B cell (primary cell): ENCODE results near the gene NBEA. TPM values are rescaled to one million over a fixed set of nuclear protein-coding genes. Genes with fewer than 3 reads are reported as not detected.

Experiments used
- ATAC-seq: fragments of 200-7000 bp; cut with Tn5 transposase; one replicate; pipeline ENCODE4 v1.10.0; 2021; ENCODE audit warnings: low read depth, mild to moderate bottlenecking, moderate number of reproducible peaks, moderate library complexity
- CTCF ChIA-PET: fragments of 350-600 bp; sonication (Branson Sonifier 250); formaldehyde crosslinking; loops from one replicate; lab custom pipeline; 2021; ENCODE audit warnings: antibody characterized with exemption, inconsistent platforms; lab: Charles Lee
- POLR2A ChIA-PET: fragments of 350-600 bp; sonication (Branson Sonifier 250); formaldehyde crosslinking; loops from one replicate; lab custom pipeline; 2021; ENCODE audit warnings: antibody characterized with exemption; lab: Charles Lee
- DNase-seq: peaks from one replicate; pipeline ENCODE4 v3.0.0; 2013
- H2AFZ ChIP-seq: 2 replicates; pipeline ENCODE4 v1.6.1; 2012; ENCODE audit warnings: mild to moderate bottlenecking, low read depth, low read length; ENCODE audit not compliant: insufficient read depth, poor library complexity, severe bottlenecking
- H3K27ac ChIP-seq, 2 donors: 1 replicate in 1 of 2; 2 replicates in 1 of 2; pipeline ENCODE4 v1.5.1; 2012 to 2013; ENCODE audit warnings: low read length in 2 of 2, mild to moderate bottlenecking in 2 of 2, moderate library complexity in 1 of 2
- H3K27me3 ChIP-seq, 4 experiments: fragments of 200-600 bp in 1 of 4; sonication (generic) in 1 of 4; replicated peaks in 1 of 4; 1 replicate in 2 of 4; 2 replicates in 2 of 4; pipeline versions ENCODE4 v1.6.1 to v1.7.0; 2013 to 2016; ENCODE audit warnings: low read length in 3 of 4, mild to moderate bottlenecking in 2 of 4, mixed read lengths in 1 of 4, moderate library complexity in 1 of 4; ENCODE audit not compliant: insufficient read depth in 4 of 4, control insufficient read depth in 3 of 4; ENCODE audit errors: control extremely low read depth in 1 of 4
- H3K36me3 ChIP-seq, 2 experiments: replicated peaks in 1 of 2; 1 replicate in 1 of 2; 2 replicates in 1 of 2; pipeline versions ENCODE4 v1.6.1 to v1.7.1; 2013; ENCODE audit warnings: low read length in 1 of 2; ENCODE audit not compliant: insufficient read depth in 2 of 2, control insufficient read depth in 1 of 2; ENCODE audit errors: control extremely low read depth in 1 of 2, extremely low read depth in 1 of 2
- H3K4me1 ChIP-seq, 2 donors: fragments of 200-600 bp in 1 of 2; sonication (generic) in 1 of 2; 1 replicate in 1 of 2; 2 replicates in 1 of 2; pipeline versions ENCODE4 v1.5.1 to v1.6.1; 2013 to 2017; ENCODE audit warnings: low read length in 2 of 2; ENCODE audit not compliant: control insufficient read depth in 2 of 2, insufficient read depth in 2 of 2
- H3K4me2 ChIP-seq: replicated peaks from 2 replicates; pipeline ENCODE3; 2012; ENCODE audit warnings: mild to moderate bottlenecking, low read depth, low read length; ENCODE audit not compliant: poor library complexity, severe bottlenecking
- H3K4me3 ChIP-seq, 5 experiments: fragments of 200-600 bp in 1 of 5; sonication (generic) in 1 of 5; 1 replicate in 3 of 5; 2 replicates in 2 of 5; pipeline versions ENCODE4 v1.5.1 to v1.7.0; 2011 to 2016; ENCODE audit warnings: low read length in 4 of 5, mild to moderate bottlenecking in 4 of 5, low read depth in 2 of 5, control low read depth in 1 of 5, moderate library complexity in 1 of 5; ENCODE audit not compliant: insufficient read depth in 1 of 5; ENCODE audit errors: control extremely low read depth in 1 of 5, extremely low read depth in 1 of 5
- H3K79me2 ChIP-seq: fragments of 200-600 bp; sonication (generic); one replicate; pipeline ENCODE4 v1.6.0; 2016; ENCODE audit warnings: low read length; ENCODE audit not compliant: control insufficient read depth, insufficient read depth
- H3K9ac ChIP-seq: fragments of 200-600 bp; sonication (generic); 2 replicates; pipeline ENCODE4 v1.6.1; 2017; ENCODE audit warnings: mild to moderate bottlenecking, low read length, moderate library complexity
- H3K9me3 ChIP-seq, 3 donors: one replicate each; pipeline versions ENCODE4 v1.6.1 to v1.7.1; 2013; ENCODE audit warnings: low read length in 2 of 3; ENCODE audit not compliant: control insufficient read depth in 2 of 3, insufficient read depth in 1 of 3; ENCODE audit errors: control extremely low read depth in 1 of 3
- H4K20me1 ChIP-seq: 2 replicates; pipeline ENCODE4 v1.6.0; 2012; ENCODE audit warnings: mild to moderate bottlenecking, low read length; ENCODE audit not compliant: insufficient read depth, control insufficient read depth, poor library complexity, severe bottlenecking
- H3K27ac Mint-ChIP-seq: one replicate; pipeline ENCODE4 v1.8.0; 2021; ENCODE audit warnings: mixed read lengths
- H3K27me3 Mint-ChIP-seq: one replicate; pipeline ENCODE4 v1.8.0; 2021; ENCODE audit warnings: mixed read lengths
- H3K4me1 Mint-ChIP-seq: one replicate; pipeline ENCODE4 v1.8.0; 2021; ENCODE audit warnings: mixed read lengths
- H3K4me3 Mint-ChIP-seq: one replicate; pipeline ENCODE4 v1.8.0; 2021; ENCODE audit warnings: mixed read lengths
- H3K9me3 Mint-ChIP-seq: one replicate; pipeline ENCODE4 v1.8.0; 2022; ENCODE audit warnings: mixed read lengths; ENCODE audit not compliant: insufficient read depth
- CTCF ChIP-seq: fragments of 200-600 bp; IDR thresholded peaks from one replicate; pipeline ENCODE4 v1.8.0; 2022; ENCODE audit warnings: antibody characterized with exemption, mild to moderate bottlenecking
- EZH2 ChIP-seq: IDR thresholded peaks from 2 replicates; pipeline ENCODE4 v1.6.1; 2012; ENCODE audit warnings: borderline replicate concordance, low read depth, mild to moderate bottlenecking, moderate library complexity, low read length; ENCODE audit not compliant: insufficient read depth, poor library complexity, severe bottlenecking
- WGBS: methylation state at CpG from one replicate; pipeline ENCODE4 v1.1.5; 2013; ENCODE audit warnings: missing lambda C conversion rate; ENCODE audit not compliant: insufficient coverage; 5-methylcytosine and 5-hydroxymethylcytosine counted together
- intact Hi-C: fragments of 100-400 bp; cut with micrococcal nuclease; formaldehyde crosslinking; loops from one replicate; pipeline ENCODE4 v1.10.0; 2022
- polyA plus RNA-seq: library from polyadenylated mRNA; depleted of rRNA; stranded (reverse); fragments of >200 nt; gene quantifications from 2 replicates; pipeline ENCODE4 v1.2.3, GENCODE V29; 2012
- total RNA-seq, 2 donors: library from RNA; stranded (reverse); fragments of 120-200 nt in 1 of 2; gene quantifications; 1 replicate in 1 of 2; 2 replicates in 1 of 2; pipeline versions ENCODE4 v1.2.3 to v1.2.4, GENCODE V29; 2013 to 2022

Gene NBEA
- total and polyA plus RNA-seq, 2 donors (not counting 1 experiment from before 2014, with no cell fraction given): 1.5 to 10.7 TPM

GRCh38 chr13:35475960-35476943, 534.2 kb downstream of the NBEA start, which contains the start of gene MAB21L1:
MAB21L1 (minus strand) TSS chr13:35476689; CDS start chr13:35476138, 551 bp downstream.
- WGBS: 15% methylated on average over 29 of the region's 35 CpGs
- peaks cover 0 to 38% (median 9%) of the 10 kb centered on the region in 3 donors for H3K9me3 ChIP-seq
- peaks cover 71% of the 10 kb centered on the region for H3K27me3 Mint-ChIP-seq
- peak; percentile 44 for DNase-seq
- H3K9ac ChIP-seq: peak within 1 kb of the TSS; percentile 55
- H3K27ac ChIP-seq: no peak within 1 kb of the TSS
- no peaks in the 10 kb centered on the region for H4K20me1 ChIP-seq
- H3K9me3 Mint-ChIP-seq: peaks cover 2% of the 10 kb centered on the region
- ChIA-PET POLR2A (no interaction called here), CTCF (no interaction called here)
- H3K36me3 ChIP-seq: no peaks in the 10 kb centered on the region
- H3K4me3 Mint-ChIP-seq: peak within 1 kb of the TSS; percentile 83
- H3K4me1 ChIP-seq: peaks cover 30 to 48% of the 10 kb centered on the region in 2 donors
- peaks cover 27% of the 10 kb centered on the region for H3K4me1 Mint-ChIP-seq
- TF ChIP-seq CTCF (no peak), EZH2 (no peak)
- H3K27ac Mint-ChIP-seq: no peak within 1 kb of the TSS
- intact Hi-C loops: no loop called here
- no peak for ATAC-seq
- H2AFZ ChIP-seq: no peak within 1 kb of the TSS
- H3K4me3 ChIP-seq: peak within 1 kb of the TSS; percentile 18 to 58 (median 50)
- no peaks in the 10 kb centered on the region for H3K79me2 ChIP-seq
- peak within 1 kb of the TSS; percentile 74 for H3K4me2 ChIP-seq
- peaks cover 3 to 74% (median 67%) of the 10 kb centered on the region in 4 experiments for H3K27me3 ChIP-seq
